ENCODE data around the gene ENOPH1.

The ENOPH1 gene

DNA sequence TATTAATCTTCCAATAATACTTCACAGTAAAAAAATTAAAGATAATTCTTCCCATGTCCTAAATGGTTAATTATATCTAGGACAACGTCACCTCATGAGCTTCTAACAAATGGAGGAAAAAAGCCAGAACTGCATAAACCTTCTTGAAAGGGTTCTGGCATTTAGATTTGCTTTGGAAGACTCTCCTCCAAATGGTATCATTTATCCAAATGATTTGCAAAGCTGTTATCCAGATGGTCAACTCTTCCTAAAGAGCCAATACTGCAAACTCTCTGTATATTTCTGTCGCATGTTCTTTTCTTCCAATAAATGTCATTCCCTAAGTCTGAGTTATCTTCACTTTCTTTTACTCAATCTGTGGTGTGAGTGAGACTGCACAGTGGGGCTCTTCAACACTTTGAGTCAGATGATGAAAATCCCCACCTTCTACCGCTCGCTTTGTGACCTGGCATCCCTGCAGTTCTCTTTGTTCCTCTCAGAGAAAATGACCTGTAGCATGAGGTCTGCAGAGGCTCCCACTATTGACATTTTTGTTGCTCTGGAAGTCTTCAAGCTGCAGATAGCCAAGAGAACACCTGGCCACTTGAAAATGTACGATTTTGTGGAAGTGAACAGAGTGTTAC lies 78.5 kb downstream of the ENOPH1 start:
- no peak overlapping the region for H2AFZ ChIP-seq (ENCODE audit: low read depth, low read length, severe bottlenecking)
- TF ChIP-seq, protein P1, sequence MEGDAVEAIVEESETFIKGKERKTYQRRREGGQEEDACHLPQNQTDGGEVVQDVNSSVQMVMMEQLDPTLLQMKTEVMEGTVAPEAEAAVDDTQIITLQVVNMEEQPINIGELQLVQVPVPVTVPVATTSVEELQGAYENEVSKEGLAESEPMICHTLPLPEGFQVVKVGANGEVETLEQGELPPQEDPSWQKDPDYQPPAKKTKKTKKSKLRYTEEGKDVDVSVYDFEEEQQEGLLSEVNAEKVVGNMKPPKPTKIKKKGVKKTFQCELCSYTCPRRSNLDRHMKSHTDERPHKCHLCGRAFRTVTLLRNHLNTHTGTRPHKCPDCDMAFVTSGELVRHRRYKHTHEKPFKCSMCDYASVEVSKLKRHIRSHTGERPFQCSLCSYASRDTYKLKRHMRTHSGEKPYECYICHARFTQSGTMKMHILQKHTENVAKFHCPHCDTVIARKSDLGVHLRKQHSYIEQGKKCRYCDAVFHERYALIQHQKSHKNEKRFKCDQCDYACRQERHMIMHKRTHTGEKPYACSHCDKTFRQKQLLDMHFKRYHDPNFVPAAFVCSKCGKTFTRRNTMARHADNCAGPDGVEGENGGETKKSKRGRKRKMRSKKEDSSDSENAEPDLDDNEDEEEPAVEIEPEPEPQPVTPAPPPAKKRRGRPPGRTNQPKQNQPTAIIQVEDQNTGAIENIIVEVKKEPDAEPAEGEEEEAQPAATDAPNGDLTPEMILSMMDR (IDR thresholded peaks at IDR 0.05; ENCODE audit: insufficient read depth, low read length, poor library complexity, severe bottlenecking) = no peak

DNA sequence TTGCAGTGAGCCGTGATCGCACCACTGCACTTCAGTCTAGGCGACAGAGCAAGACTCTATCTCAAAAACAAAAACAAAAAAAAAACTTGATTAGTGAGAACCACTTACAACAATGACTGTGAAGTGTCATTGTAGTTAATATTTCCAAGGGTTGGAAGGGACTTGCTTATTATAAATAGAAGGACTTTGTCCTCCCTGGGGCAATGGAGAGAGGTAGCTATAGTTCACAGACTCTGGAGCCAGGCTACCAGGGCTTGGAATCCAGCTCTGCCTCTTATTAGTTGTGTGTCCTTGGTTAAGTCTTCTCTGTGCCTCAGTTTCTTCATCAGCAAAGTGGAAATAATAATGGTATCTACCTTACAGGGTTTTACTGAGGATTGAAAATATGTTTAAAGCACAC lies 79.8 kb downstream of the ENOPH1 start:
- Histone ChIP-seq H3K9ac (ENCODE audit: low read length) (no peak overlapping the region), H3F3A (ENCODE audit: insufficient read depth) (no peaks in the 10 kb centered on the region), H3K4me2 (ENCODE audit: low read depth, low read length, poor library complexity, severe bottlenecking) (no peak overlapping the region), H3K36me3 (ENCODE audit: low read length) (no peaks in the 10 kb centered on the region), H3K27me3 (ENCODE audit: low read length) (no peaks in the 10 kb centered on the region), H2AFZ (ENCODE audit: low read depth, low read length, severe bottlenecking) (no peak overlapping the region), H4K20me1 (ENCODE audit: low read depth, low read length) (no peaks in the 10 kb centered on the region), H3K9me3 (ENCODE audit: insufficient read depth, low read length) (no peaks in the 10 kb centered on the region), H3K4me3 (ENCODE audit: insufficient read depth, low read length, poor library complexity, severe bottlenecking) (no peak overlapping the region), H3K79me2 (ENCODE audit: insufficient read depth, low read length) (no peaks in the 10 kb centered on the region), H3K9me2 (replicated peaks; ENCODE audit: insufficient read depth, low read length) (no peaks in the 10 kb centered on the region), H3K27ac (ENCODE audit: low read depth, low read length) (no peak overlapping the region)
- TF ChIP-seq EZH2phosphoT487 (conservative IDR thresholded peaks at IDR 0.05; ENCODE audit: low read length) = no peak
- TF ChIP-seq, protein P1 (IDR thresholded peaks at IDR 0.05; ENCODE audit: insufficient read depth, low read length, poor library complexity, severe bottlenecking) = no peak

More for the DNA sequence above, 78.5 kb downstream of the ENOPH1 start:
- Histone ChIP-seq H3K79me2 (ENCODE audit: insufficient read depth, low read length) (no peaks in the 10 kb centered on the region), H3K9ac (ENCODE audit: low read length) (no peak overlapping the region), H3K4me3 (ENCODE audit: insufficient read depth, low read length, poor library complexity, severe bottlenecking) (no peak overlapping the region), H3K27ac (ENCODE audit: low read depth, low read length) (no peak overlapping the region), H3K9me3 (ENCODE audit: insufficient read depth, low read length) (no peaks in the 10 kb centered on the region), H4K20me1 (ENCODE audit: low read depth, low read length) (no peaks in the 10 kb centered on the region), H3K27me3 (ENCODE audit: low read length) (no peaks in the 10 kb centered on the region), H3K36me3 (ENCODE audit: low read length) (no peaks in the 10 kb centered on the region), H3F3A (ENCODE audit: insufficient read depth) (no peaks in the 10 kb centered on the region), H3K9me2 (replicated peaks; ENCODE audit: insufficient read depth, low read length) (no peaks in the 10 kb centered on the region), H3K4me2 (ENCODE audit: low read depth, low read length, poor library complexity, severe bottlenecking) (no peak overlapping the region)

Measured in SU-DHL-6 (cell line).